Cerebellar cortex (tissue), 1 donor: ENCODE results near the gene SATB1.
"Not testable (repeated sequence)": the region's sequence is repeated elsewhere in the genome, so short reads cannot be mapped to it uniquely, and the experiment has no call there.

Source experiments
- DNase-seq: peaks from one replicate; pipeline ENCODE4 v3.0.0-alpha.2; 2015; ENCODE audit warnings: low spot score

The SATB1 gene

GRCh38 chr3:18424729-18425640 lies at the start of gene SATB1:
Gene SATB1 (minus strand): TSS chr3:18425339. CDS start chr3:18420967, 4,372 bp downstream.
- DNase-seq, result peak; percentile 72

GRCh38 chr3:18474202-18474601 lies 49.1 kb upstream of the SATB1 start:
- DNase-seq, result no peak

GRCh38 chr3:18469775-18470174 lies 44.6 kb upstream of the SATB1 start:
- no peak for DNase-seq

- no peak for DNase-seq
Observed at GRCh38 chr3:18466136-18466535, 41.0 kb upstream of the SATB1 start.

GRCh38 chr3:18454766-18455165 lies 29.6 kb upstream of the SATB1 start:
- DNase-seq, result no peak

- not testable (repeated sequence) for DNase-seq
Observed at GRCh38 chr3:18449618-18450017, 24.5 kb upstream of the SATB1 start.

- DNase-seq, result no peak
Observed at GRCh38 chr3:18447720-18448119, 22.6 kb upstream of the SATB1 start.

- DNase-seq, result no peak
Observed at GRCh38 chr3:18446149-18446825, 21.1 kb upstream of the SATB1 start.

GRCh38 chr3:18445401-18446148 lies 20.4 kb upstream of the SATB1 start:
- no peak for DNase-seq

GRCh38 chr3:18444595-18445400 lies 19.7 kb upstream of the SATB1 start:
- no peak for DNase-seq

- no peak for DNase-seq
Observed at GRCh38 chr3:18443665-18444594, 18.8 kb upstream of the SATB1 start.

GRCh38 chr3:18442756-18443664 lies 17.9 kb upstream of the SATB1 start:
- DNase-seq, result no peak

GRCh38 chr3:18441551-18441950 lies 16.4 kb upstream of the SATB1 start:
- DNase-seq, result no peak

- no peak for DNase-seq
Observed at GRCh38 chr3:18440066-18440722, 15.1 kb upstream of the SATB1 start.

GRCh38 chr3:18439281-18439680 lies 14.1 kb upstream of the SATB1 start:
- DNase-seq, result no peak

GRCh38 chr3:18438586-18438985 lies 13.4 kb upstream of the SATB1 start:
- DNase-seq, result no peak

- no peak for DNase-seq
Observed at GRCh38 chr3:18436213-18436612, 11.1 kb upstream of the SATB1 start.

- DNase-seq, result no peak
Observed at GRCh38 chr3:18434711-18435110, 9.6 kb upstream of the SATB1 start.

GRCh38 chr3:18432752-18433151 lies 7.6 kb upstream of the SATB1 start:
- no peak for DNase-seq
